ENCODE results near the gene CLN5. TPM values are rescaled to one million over a fixed set of nuclear protein-coding genes. Genes with fewer than 3 reads are reported as not detected.
"Not testable (repeated sequence)": the region's sequence is repeated elsewhere in the genome, so short reads cannot be mapped to it uniquely, and the experiment has no call there.

The CLN5 gene
- total and polyA plus RNA-seq, 2 of the 13 experiments (the other 11 are each of a cell fraction or from before 2014, with no cell fraction given) = 10.1 to 13.7 TPM

DNA sequence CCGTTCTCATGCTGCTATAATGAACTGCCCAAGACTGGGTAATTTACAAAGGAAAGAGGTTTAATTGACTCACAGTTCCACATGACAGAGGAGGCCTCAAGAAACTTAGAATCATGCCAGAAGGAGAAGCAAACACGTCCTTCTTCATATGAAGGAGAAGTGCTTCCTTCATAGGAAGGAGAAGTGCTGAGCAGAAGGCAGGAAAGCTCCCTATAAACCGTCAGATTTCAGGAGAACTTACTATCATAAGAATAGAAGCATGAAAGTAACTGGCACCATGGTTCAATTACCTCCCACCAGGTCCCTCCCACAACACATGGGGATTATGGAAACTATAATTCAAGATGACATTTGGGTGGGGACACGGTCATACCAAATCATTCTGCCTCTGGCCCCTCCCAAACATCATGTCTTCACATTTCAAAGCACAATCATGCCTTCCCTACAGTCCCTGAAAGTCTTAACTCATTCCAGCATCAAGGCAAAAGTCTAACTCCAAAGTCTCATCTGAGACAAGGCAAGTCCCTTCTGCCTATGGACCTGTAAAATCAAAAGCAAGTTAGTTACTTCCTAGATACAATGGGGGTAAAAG lies 32.9 kb upstream of the CLN5 start (continued):
- no peak for TF ChIP-seq ZNF142 (CRISPR knock-in tag; IDR thresholded peaks at IDR 0.05)
- TF ChIP-seq MLX (CRISPR knock-in tag; IDR thresholded peaks at IDR 0.05) = no peak
- TF ChIP-seq NFKBIZ (CRISPR knock-in tag; IDR thresholded peaks at IDR 0.05) = no peak
- TF ChIP-seq ZNF367 (CRISPR knock-in tag; IDR thresholded peaks at IDR 0.05; ENCODE audit: borderline replicate concordance) = no peak
- TF ChIP-seq, protein P1, sequence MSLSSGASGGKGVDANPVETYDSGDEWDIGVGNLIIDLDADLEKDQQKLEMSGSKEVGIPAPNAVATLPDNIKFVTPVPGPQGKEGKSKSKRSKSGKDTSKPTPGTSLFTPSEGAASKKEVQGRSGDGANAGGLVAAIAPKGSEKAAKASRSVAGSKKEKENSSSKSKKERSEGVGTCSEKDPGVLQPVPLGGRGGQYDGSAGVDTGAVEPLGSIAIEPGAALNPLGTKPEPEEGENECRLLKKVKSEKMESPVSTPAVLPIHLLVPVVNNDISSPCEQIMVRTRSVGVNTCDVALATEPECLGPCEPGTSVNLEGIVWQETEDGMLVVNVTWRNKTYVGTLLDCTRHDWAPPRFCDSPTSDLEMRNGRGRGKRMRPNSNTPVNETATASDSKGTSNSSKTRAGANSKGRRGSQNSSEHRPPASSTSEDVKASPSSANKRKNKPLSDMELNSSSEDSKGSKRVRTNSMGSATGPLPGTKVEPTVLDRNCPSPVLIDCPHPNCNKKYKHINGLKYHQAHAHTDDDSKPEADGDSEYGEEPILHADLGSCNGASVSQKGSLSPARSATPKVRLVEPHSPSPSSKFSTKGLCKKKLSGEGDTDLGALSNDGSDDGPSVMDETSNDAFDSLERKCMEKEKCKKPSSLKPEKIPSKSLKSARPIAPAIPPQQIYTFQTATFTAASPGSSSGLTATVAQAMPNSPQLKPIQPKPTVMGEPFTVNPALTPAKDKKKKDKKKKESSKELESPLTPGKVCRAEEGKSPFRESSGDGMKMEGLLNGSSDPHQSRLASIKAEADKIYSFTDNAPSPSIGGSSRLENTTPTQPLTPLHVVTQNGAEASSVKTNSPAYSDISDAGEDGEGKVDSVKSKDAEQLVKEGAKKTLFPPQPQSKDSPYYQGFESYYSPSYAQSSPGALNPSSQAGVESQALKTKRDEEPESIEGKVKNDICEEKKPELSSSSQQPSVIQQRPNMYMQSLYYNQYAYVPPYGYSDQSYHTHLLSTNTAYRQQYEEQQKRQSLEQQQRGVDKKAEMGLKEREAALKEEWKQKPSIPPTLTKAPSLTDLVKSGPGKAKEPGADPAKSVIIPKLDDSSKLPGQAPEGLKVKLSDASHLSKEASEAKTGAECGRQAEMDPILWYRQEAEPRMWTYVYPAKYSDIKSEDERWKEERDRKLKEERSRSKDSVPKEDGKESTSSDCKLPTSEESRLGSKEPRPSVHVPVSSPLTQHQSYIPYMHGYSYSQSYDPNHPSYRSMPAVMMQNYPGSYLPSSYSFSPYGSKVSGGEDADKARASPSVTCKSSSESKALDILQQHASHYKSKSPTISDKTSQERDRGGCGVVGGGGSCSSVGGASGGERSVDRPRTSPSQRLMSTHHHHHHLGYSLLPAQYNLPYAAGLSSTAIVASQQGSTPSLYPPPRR (CRISPR knock-in tag; IDR thresholded peaks at IDR 0.05; ENCODE audit: borderline replicate concordance) = no peak
- TF ChIP-seq BATF2 (CRISPR knock-in tag; IDR thresholded peaks at IDR 0.05) = no peak
- TF ChIP-seq SIX4 (CRISPR knock-in tag; IDR thresholded peaks at IDR 0.05) = no peak
- TF ChIP-seq TCF7L2 (IDR thresholded peaks at IDR 0.05; ENCODE audit: low read depth, low read length) = no peak
- TF ChIP-seq, protein P2, sequence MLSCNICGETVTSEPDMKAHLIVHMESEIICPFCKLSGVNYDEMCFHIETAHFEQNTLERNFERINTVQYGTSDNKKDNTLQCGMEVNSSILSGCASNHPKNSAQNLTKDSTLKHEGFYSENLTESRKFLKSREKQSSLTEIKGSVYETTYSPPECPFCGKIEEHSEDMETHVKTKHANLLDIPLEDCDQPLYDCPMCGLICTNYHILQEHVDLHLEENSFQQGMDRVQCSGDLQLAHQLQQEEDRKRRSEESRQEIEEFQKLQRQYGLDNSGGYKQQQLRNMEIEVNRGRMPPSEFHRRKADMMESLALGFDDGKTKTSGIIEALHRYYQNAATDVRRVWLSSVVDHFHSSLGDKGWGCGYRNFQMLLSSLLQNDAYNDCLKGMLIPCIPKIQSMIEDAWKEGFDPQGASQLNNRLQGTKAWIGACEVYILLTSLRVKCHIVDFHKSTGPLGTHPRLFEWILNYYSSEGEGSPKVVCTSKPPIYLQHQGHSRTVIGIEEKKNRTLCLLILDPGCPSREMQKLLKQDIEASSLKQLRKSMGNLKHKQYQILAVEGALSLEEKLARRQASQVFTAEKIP (CRISPR knock-in tag; IDR thresholded peaks at IDR 0.05; ENCODE audit: borderline replicate concordance) = no peak

GRCh38 chr13:76959734-76960133 lies 32.1 kb upstream of the CLN5 start:
- H3K4me3 ChIP-seq (replicated peaks in 1 of 3; ENCODE audit: insufficient read depth in 1 of 3, low read depth in 2 of 3, low read length in 3 of 3); H3K9ac ChIP-seq (ENCODE audit: insufficient read depth, low read depth, low read length); H3K4me2 ChIP-seq (ENCODE audit: low read depth, low read length); H3K79me2 ChIP-seq (ENCODE audit: insufficient read depth, low read length); BruUV-seq (replicated peaks); CTCF ChIA-PET (ENCODE audit: low intra/inter-chr PET ratio, low total read pairs); H4K20me1 ChIP-seq (ENCODE audit: insufficient read depth, low read length); FAIRE-seq; H3K27ac ChIP-seq (ENCODE audit: extremely low read length, insufficient read depth, low read length); H3K36me3 ChIP-seq (replicated peaks in 1 of 2; ENCODE audit: control insufficient read depth in 1 of 2, insufficient read depth in 2 of 2, low read length in 2 of 2); ATAC-seq; H2AFZ ChIP-seq (ENCODE audit: low read length); intact Hi-C loops (cut with micrococcal nuclease; ENCODE audit: unreplicated experiment); H3K4me1 ChIP-seq (ENCODE audit: insufficient read depth, low read length); DNase-seq (ENCODE audit: low spot score); POLR2A ChIA-PET; in situ Hi-C loops (cut with HindIII; ENCODE audit: extremely low pct_ligation_motif_present, low pct_unique_long_range_greater_than_20kb); H3K27me3 ChIP-seq (ENCODE audit: control insufficient read depth in 1 of 2, insufficient read depth in 2 of 2, low read length in 2 of 2): not testable (repeated sequence)
- H3K9me3 ChIP-seq (ENCODE audit: low read length) = peaks cover 25% of the 10 kb centered on the region; the same call in 1 of the 2 replicates

All from HepG2 (cell line).